Effector memory CD4-positive, alpha-beta T cell (primary cell): ENCODE data around the gene ARNT2.

ENCODE experiments used
- DNase-seq, 3 donors: peaks; one replicate each; pipeline ENCODE4 v3.0.0-alpha.2; 2020
- H3K27ac ChIP-seq: 2 replicates; pipeline ENCODE4 v1.7.0; 2013; ENCODE audit warnings: mild to moderate bottlenecking, low read length, moderate library complexity; ENCODE audit not compliant: insufficient read depth, poor library complexity, severe bottlenecking
- H3K27me3 ChIP-seq: replicated peaks from 2 replicates; pipeline ENCODE4 v1.7.0; 2013; ENCODE audit warnings: mild to moderate bottlenecking, low read length; ENCODE audit not compliant: insufficient read depth, control insufficient read depth, poor library complexity, severe bottlenecking
- H3K36me3 ChIP-seq: 2 replicates; pipeline ENCODE4 v1.7.0; 2013; ENCODE audit warnings: mild to moderate bottlenecking, low read length, moderate library complexity; ENCODE audit not compliant: control insufficient read depth, insufficient read depth
- H3K4me1 ChIP-seq: 2 replicates; pipeline ENCODE4 v1.7.0; 2013; ENCODE audit warnings: low read length, mild to moderate bottlenecking; ENCODE audit not compliant: control insufficient read depth, insufficient read depth, poor library complexity, severe bottlenecking
- H3K4me3 ChIP-seq: 2 replicates; pipeline ENCODE4 v1.7.0; 2013; ENCODE audit warnings: low read length, low read depth, mild to moderate bottlenecking; ENCODE audit not compliant: insufficient read depth, poor library complexity, severe bottlenecking
- H3K9me3 ChIP-seq: 2 replicates; pipeline ENCODE4 v1.7.0; 2013; ENCODE audit warnings: mild to moderate bottlenecking, low read length, moderate library complexity; ENCODE audit not compliant: control insufficient read depth

Gene ARNT2

GRCh38 chr15:80437334-80437891, 33.2 kb downstream of the ARNT2 start:
- no peak overlapping the region for H3K27ac ChIP-seq
- H3K27me3 ChIP-seq = no peaks in the 10 kb centered on the region
- no peak for DNase-seq
- no peaks in the 10 kb centered on the region for H3K36me3 ChIP-seq
- H3K4me3 ChIP-seq = no peak overlapping the region
- H3K9me3 ChIP-seq = no peaks in the 10 kb centered on the region
- no peaks in the 10 kb centered on the region for H3K4me1 ChIP-seq

- Histone ChIP-seq H3K4me1 (no peaks in the 10 kb centered on the region), H3K9me3 (no peaks in the 10 kb centered on the region), H3K4me3 (no peak overlapping the region), H3K27ac (no peak overlapping the region), H3K36me3 (no peaks in the 10 kb centered on the region), H3K27me3 (peaks cover 5% of the 10 kb centered on the region)
- no peak for DNase-seq
Measured at GRCh38 chr15:80439140-80439539, 35.0 kb downstream of the ARNT2 start.

DNA sequence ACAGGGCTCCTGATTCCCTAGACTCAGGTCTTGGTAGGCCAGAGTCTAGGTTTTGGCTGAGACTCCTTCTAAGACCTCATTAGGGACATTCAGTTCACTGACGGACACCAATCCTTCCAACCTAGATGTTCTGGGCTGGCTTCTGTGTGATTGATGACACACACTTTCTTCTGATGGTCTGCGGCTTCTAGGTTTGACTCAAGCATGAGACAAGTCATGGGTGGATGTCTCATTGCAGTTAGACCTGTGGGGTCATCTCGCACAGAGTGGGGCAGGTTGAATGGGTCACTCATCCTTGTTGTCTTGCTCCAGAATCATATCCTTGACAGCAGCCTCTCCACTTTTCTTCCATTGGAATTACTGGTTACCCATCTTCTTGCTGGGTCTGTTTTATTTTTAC, 35.8 kb downstream of the ARNT2 start:
- H3K27me3 ChIP-seq = peaks cover 5% of the 10 kb centered on the region
- no peak overlapping the region for H3K4me3 ChIP-seq
- no peak overlapping the region for H3K27ac ChIP-seq
- no peak for DNase-seq
- no peaks in the 10 kb centered on the region for H3K36me3 ChIP-seq
- H3K4me1 ChIP-seq = no peaks in the 10 kb centered on the region
- H3K9me3 ChIP-seq = no peaks in the 10 kb centered on the region

DNA sequence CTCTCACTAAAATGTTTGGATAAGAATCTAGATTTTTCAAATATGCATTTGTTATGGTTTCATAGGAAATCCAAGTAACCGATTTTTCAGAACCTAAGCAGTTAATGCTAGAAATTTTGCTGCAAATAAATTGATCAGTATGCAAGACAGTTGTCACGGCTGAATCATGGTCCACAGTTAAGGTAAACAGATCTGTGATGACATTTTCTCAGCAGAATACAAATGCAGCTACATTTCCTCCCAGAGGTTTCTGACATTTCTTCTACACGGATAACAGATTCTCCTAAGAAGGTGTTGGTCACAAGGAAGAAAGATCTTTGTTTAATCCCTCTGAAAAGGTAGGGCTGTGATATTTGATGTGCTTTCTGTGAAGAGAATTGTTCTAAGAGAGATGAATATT, 36.9 kb downstream of the ARNT2 start:
- no peaks in the 10 kb centered on the region for H3K36me3 ChIP-seq
- no peak for DNase-seq
- H3K4me3 ChIP-seq = no peak overlapping the region
- no peaks in the 10 kb centered on the region for H3K9me3 ChIP-seq
- H3K27me3 ChIP-seq = peaks cover 5% of the 10 kb centered on the region
- H3K4me1 ChIP-seq = no peaks in the 10 kb centered on the region
- H3K27ac ChIP-seq = no peak overlapping the region

GRCh38 chr15:80441714-80442113, 37.5 kb downstream of the ARNT2 start:
- H3K36me3 ChIP-seq = no peaks in the 10 kb centered on the region

GRCh38 chr15:80442728-80443403, 38.7 kb downstream of the ARNT2 start:
- Histone ChIP-seq H3K4me3 (no peak overlapping the region), H3K27ac (no peak overlapping the region), H3K27me3 (peaks cover 5% of the 10 kb centered on the region), H3K36me3 (no peaks in the 10 kb centered on the region), H3K4me1 (no peaks in the 10 kb centered on the region), H3K9me3 (no peaks in the 10 kb centered on the region)
- DNase-seq = no peak

More at GRCh38 chr15:80441714-80442113, 37.5 kb downstream of the ARNT2 start:
- H3K9me3 ChIP-seq = no peaks in the 10 kb centered on the region
- no peaks in the 10 kb centered on the region for H3K4me1 ChIP-seq
- peaks cover 5% of the 10 kb centered on the region for H3K27me3 ChIP-seq
- no peak overlapping the region for H3K4me3 ChIP-seq
- DNase-seq = no peak
- no peak overlapping the region for H3K27ac ChIP-seq

- H3K27ac ChIP-seq = no peak overlapping the region
- H3K4me1 ChIP-seq = no peaks in the 10 kb centered on the region
- H3K9me3 ChIP-seq = no peaks in the 10 kb centered on the region
- H3K4me3 ChIP-seq = no peak overlapping the region
- H3K27me3 ChIP-seq = peaks cover 5% of the 10 kb centered on the region
- DNase-seq = no peak
- H3K36me3 ChIP-seq = no peaks in the 10 kb centered on the region
Measured at GRCh38 chr15:80444680-80445251, 40.6 kb downstream of the ARNT2 start.

DNA sequence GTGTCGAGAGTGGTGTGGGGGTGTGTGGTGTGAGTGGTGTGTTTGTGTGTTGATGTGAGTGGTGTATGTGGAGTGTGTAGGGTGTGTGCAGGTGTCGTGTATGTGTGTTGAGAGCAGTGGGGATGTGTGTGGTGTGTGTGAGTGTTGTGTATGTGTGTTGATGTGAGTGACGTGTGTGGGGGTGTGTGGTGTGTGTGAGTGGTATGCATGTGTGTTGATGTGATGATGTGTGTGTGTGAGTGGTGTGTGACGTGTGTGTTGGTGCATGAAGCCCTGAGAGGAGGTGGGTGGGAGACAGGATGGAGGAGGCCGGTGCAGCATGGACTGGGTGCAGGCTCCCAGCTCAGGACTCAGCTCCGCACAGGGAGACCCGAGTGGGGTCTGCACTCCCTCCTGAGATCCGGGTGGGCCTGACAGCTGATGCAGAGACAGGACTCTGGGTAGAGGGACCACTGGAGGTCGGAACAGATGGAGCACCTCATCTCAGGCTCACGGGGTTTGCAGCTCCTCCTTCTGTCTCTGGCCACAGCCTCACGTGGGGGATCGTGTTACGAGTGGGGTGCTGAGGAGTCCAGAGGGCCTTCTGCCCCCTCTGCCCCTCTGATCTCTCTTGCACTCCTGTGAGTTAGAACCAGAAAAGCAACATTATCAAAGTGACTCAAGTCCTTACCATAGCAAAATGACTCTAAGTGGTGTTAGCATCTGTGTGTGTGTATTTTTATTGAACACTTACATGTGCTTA, 41.3 kb downstream of the ARNT2 start:
- no peak for DNase-seq
- Histone ChIP-seq H3K4me3 (no peak overlapping the region), H3K4me1 (no peaks in the 10 kb centered on the region), H3K27me3 (peaks cover 5% of the 10 kb centered on the region), H3K36me3 (no peaks in the 10 kb centered on the region), H3K9me3 (no peaks in the 10 kb centered on the region), H3K27ac (no peak overlapping the region)

DNA sequence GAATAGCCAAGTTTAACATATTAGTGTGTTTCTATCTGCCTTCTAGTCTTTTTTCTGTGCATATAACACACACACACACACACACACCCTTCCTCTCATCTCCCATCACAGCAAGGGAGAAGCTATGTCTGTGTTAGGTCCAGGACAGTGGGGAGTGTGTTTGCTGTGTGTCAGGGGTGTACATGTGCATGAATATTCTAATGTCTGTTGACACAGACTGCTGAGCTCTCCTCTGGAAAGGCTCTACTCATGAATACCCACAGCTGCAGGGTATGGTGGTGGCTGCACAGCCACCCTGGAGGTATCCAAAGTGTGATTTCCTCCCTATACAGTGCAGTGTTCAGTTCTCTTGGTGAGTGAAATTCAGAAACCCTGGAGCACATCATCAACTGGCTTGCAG, 42.9 kb downstream of the ARNT2 start:
- Histone ChIP-seq H3K4me3 (no peak overlapping the region), H3K27ac (no peak overlapping the region), H3K4me1 (no peaks in the 10 kb centered on the region), H3K27me3 (peaks cover 5% of the 10 kb centered on the region), H3K36me3 (no peaks in the 10 kb centered on the region), H3K9me3 (no peaks in the 10 kb centered on the region)
- no peak for DNase-seq

DNA sequence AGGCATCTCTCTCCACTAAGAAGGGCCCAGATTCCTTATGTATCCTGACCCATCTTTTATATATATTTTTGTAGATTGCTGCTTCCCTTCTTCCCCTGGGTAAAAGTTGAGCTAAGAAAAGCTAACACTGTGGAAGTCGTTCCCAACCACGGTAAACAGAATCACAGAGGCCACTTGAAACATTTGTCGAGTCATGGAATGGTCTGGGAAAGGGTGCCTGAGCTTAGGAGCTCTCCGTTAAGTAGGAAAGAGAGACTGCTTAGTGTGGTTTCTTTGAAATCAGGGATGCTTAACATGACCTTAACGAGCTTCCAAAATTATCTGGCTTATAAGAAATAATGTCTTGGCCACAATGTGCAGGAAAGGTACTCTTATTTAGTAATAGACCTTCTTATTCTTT, 45.6 kb downstream of the ARNT2 start:
- H3K4me1 ChIP-seq = no peaks in the 10 kb centered on the region
- no peak overlapping the region for H3K27ac ChIP-seq
- no peaks in the 10 kb centered on the region for H3K27me3 ChIP-seq
- no peaks in the 10 kb centered on the region for H3K9me3 ChIP-seq
- H3K4me3 ChIP-seq = no peak overlapping the region
- DNase-seq = no peak
- H3K36me3 ChIP-seq = no peaks in the 10 kb centered on the region
